GM18868 (cell line): ENCODE data around the gene CRNKL1.
"Not testable (repeated sequence)": the region's sequence is repeated elsewhere in the genome, so short reads cannot be mapped to it uniquely, and the experiment has no call there.

ENCODE experiments used
- ATAC-seq: cut with Tn5 transposase; IDR thresholded peaks from one replicate; pipeline ENCODE4 v1.9.1; 2021; ENCODE audit warnings: mild to moderate bottlenecking, moderate library complexity; ENCODE audit not compliant: unreplicated experiment

The CRNKL1 gene

GRCh38 chr20:20010639-20011500 is 41.4 kb downstream of the CRNKL1 start:
- no peak for ATAC-seq

GRCh38 chr20:20009784-20010253 is 42.4 kb downstream of the CRNKL1 start:
- ATAC-seq: no peak

GRCh38 chr20:20005342-20005741 is 46.9 kb downstream of the CRNKL1 start:
- ATAC-seq: no peak

GRCh38 chr20:20003955-20004322 is 48.3 kb downstream of the CRNKL1 start:
- ATAC-seq: not testable (repeated sequence)

GRCh38 chr20:20003031-20003954 is 49.0 kb downstream of the CRNKL1 start:
- ATAC-seq: peak; percentile 77

- ATAC-seq: no peak
Measured at GRCh38 chr20:20002101-20002998, 49.9 kb downstream of the CRNKL1 start.

GRCh38 chr20:20000211-20000968 is 51.9 kb downstream of the CRNKL1 start:
- ATAC-seq: no peak

- ATAC-seq: no peak
Measured at GRCh38 chr20:19998990-19999705, 53.1 kb downstream of the CRNKL1 start.

GRCh38 chr20:19996917-19997316 is 55.3 kb downstream of the CRNKL1 start:
- ATAC-seq: no peak

GRCh38 chr20:19996222-19996621 is 56.0 kb downstream of the CRNKL1 start:
- ATAC-seq: no peak

- ATAC-seq: peak; percentile 45
Measured at GRCh38 chr20:19995220-19995863, 56.9 kb downstream of the CRNKL1 start.

- no peak for ATAC-seq
Measured at GRCh38 chr20:19993958-19994669, 58.2 kb downstream of the CRNKL1 start.

- no peak for ATAC-seq
Measured at GRCh38 chr20:19992996-19993908, 59.0 kb downstream of the CRNKL1 start.

GRCh38 chr20:19991854-19992253 is 60.4 kb downstream of the CRNKL1 start:
- ATAC-seq: no peak

- ATAC-seq: no peak
Measured at GRCh38 chr20:19991308-19991707, 61.0 kb downstream of the CRNKL1 start.

GRCh38 chr20:19990850-19991249 is 61.4 kb downstream of the CRNKL1 start:
- ATAC-seq: no peak

GRCh38 chr20:19987046-19987445 is 65.2 kb downstream of the CRNKL1 start:
- ATAC-seq: no peak
